A673 (cell line): ENCODE results near the gene FTCDNL1.

ENCODE experiments used
- CTCF ChIP-seq: fragments of 300-800, 200-600 bp; sonication (generic); conservative IDR thresholded peaks from 2 replicates; pipeline ENCODE4 v1.5.1; 2017; ENCODE audit warnings: low read depth, mild to moderate bottlenecking, antibody characterized with exemption, low read length, moderate library complexity, mixed read lengths
- EZH2 ChIP-seq: fragments of 200-600 bp; sonication (generic); IDR thresholded peaks from 2 replicates; pipeline ENCODE4 v1.6.1; 2017; ENCODE audit warnings: borderline replicate concordance, low read depth, mild to moderate bottlenecking, mixed read lengths, antibody characterized with exemption, low read length; ENCODE audit not compliant: poor library complexity, severe bottlenecking

- TF ChIP-seq CTCF (no peak), EZH2 (no peak)
Measured at GRCh38 chr2:199895406-199895805, 44.4 kb upstream of the FTCDNL1 start.
